ENCODE data around the gene SV2C.

DNA sequence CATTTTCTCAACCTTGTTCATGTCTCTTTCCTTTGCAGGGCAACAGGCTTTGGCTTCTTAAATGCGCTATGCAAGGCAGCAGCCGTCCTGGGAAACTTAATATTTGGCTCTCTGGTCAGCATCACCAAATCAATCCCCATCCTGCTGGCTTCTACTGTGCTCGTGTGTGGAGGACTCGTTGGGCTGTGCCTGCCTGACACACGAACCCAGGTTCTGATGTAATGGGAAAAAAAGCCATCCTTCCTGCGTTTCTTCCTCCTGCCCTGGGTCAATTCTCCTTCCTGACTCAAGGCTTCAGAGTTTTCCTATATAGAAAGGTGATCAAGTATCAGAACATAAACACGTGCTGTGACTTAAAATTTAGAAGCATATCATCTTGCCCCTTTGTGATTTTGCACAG is 242.1 kb downstream of the SV2C start:
- TF ChIP-seq, protein P1, sequence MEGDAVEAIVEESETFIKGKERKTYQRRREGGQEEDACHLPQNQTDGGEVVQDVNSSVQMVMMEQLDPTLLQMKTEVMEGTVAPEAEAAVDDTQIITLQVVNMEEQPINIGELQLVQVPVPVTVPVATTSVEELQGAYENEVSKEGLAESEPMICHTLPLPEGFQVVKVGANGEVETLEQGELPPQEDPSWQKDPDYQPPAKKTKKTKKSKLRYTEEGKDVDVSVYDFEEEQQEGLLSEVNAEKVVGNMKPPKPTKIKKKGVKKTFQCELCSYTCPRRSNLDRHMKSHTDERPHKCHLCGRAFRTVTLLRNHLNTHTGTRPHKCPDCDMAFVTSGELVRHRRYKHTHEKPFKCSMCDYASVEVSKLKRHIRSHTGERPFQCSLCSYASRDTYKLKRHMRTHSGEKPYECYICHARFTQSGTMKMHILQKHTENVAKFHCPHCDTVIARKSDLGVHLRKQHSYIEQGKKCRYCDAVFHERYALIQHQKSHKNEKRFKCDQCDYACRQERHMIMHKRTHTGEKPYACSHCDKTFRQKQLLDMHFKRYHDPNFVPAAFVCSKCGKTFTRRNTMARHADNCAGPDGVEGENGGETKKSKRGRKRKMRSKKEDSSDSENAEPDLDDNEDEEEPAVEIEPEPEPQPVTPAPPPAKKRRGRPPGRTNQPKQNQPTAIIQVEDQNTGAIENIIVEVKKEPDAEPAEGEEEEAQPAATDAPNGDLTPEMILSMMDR (conservative IDR thresholded peaks at IDR 0.05 in 1 of 2, IDR thresholded peaks at IDR 0.05 in 1 of 2; ENCODE audit: extremely low read depth in 1 of 2, insufficient read depth in 1 of 2, low read depth in 1 of 2, low read length in 2 of 2): no peak
- TF ChIP-seq EZH2 (IDR thresholded peaks at IDR 0.05; ENCODE audit: borderline replicate concordance, low read length): no peak

All from mammary epithelial cell (primary cell).